HG03039 (cell line): ENCODE data around the gene TMPRSS2.

Source experiments
- ATAC-seq: cut with Tn5 transposase; IDR thresholded peaks from one replicate; pipeline ENCODE4 v1.9.1; 2021; ENCODE audit warnings: mild to moderate bottlenecking, moderate library complexity; ENCODE audit not compliant: unreplicated experiment

TMPRSS2 gene

DNA sequence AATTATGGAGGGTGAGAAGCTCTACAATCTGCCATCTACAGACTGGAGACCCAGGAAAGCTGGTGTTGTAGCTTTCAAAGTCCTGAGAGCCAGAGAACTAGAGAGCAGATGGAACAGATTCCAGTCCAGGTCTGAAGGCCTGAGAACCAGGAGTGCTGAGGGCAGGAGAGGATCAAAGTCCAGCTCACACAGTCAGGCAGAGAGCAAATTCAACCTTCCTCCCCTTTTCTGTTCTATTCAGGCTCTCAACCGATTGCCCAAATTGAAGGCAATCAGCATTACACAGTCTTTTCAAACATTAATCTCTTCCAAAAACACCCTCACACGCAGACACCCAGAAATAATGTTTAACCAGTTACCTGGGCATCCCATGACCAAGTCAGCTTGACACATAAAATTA lies 2.5 kb upstream of the TMPRSS2 start:
- no peak for ATAC-seq

DNA sequence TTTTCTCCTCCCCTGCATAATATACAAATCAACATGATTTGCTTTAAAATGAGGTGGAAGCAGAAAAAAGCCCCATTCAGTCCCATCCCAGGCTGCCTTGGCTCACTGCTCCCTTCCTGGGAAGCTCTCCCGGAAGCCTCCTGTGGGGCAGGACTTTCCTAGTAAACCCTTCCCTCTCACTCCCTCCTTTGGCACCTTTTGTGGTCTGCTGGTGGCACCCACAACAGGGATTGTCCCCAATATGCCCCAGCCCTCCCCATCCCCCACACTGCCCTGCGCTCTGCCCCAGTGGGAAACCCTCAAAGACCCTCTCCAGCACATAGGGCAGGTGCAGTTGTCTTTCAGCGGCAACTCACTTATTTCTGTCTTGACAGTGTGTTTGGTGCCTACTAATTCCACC lies 1.8 kb upstream of the TMPRSS2 start:
- ATAC-seq: no peak

DNA sequence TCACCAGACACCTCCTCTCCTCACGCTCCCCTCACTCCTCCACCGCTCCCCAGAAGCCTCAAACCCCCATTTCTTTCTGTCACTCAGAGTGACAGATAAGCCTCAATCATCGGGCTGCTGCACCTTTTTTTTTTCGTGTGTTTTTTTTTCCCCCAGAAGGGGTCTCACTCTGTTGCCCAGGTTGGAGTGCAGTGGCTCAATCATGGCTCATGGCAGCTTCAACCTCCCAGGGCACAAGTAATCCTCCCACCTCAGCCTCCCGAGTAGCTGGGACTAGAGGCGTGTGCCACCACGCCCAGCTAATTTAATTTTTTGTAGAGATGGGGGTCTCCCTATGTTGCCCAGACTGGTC lies 1.2 kb upstream of the TMPRSS2 start:
- ATAC-seq: no peak

DNA sequence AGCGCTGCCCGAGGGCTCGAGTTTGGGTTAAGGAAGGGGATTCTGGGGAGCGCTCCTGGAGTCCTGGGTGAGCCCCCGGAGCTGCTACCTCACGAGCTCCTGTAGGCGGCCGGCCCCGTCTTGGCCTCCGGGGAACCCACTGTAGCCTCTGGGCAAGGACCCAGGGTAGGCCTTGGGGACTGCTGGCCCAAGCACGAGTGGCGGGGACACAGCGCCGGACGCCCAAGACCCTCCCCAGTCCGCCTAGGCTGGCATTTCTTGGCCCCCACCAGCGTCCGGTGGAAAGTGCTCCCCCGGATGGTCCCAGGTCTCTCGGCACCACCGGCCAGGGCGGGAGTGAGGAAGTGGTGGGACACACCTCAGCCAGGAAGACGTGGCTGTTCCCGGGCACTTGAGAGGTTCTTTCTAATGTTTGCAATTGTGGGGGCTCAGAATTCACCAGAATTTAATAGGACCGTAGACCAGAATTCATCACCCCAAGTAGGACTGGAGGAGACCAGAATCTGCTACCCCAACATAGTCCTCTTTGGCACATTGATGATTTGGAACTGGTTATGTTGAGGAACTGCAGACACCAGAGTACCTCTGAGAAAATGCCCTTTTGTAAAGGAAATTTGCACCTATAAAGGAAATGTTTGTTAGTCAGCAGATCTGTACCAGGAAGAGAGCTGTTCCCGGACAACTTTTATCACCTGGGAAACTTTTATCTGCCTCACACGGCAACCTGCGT lies 622 bp upstream of the TMPRSS2 start:
- no peak for ATAC-seq

DNA sequence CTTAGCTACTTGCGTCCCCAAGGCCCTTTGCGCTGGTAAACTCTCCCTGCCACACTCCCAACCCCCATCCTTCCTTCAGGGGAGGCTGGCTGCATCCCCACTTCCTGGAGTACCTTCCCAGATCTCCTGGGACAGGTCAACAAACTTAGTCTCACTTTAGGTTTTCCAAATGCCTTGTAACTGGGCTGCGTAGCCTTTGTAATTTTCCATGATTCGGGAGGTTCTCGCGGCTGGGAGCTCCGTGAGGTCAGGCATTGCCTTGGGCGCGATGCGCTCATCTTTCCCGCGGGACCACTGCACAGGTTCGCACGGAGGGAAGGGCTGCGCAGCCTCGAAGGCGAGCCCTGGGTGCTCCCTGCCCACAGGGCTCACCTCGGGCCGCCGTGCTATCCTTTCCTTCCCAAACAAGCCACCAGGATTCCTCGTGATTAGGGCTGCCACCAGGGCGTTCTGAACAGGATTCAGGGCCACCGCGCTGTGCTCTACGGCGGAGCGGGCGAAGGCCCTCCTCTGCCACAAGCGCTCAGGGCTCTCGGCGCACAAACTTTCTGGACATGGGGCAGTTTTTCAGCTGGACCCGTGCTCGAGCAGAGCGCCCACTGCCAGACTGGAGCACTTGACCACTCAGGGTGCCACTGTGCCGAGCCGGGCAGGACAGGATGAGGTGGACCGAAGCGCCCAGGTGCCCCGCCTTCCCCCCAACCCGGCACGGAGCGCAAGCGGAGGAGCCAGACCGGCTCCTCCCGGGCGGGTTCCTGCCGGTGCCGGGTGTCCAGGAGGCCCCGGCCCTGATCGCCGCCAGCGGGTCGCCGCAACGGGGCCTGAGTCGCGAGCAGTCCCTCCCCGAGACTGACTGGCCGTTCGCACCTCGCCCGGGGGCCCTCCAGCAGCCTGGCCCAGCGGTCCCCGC lies 1.1 kb downstream of the TMPRSS2 start:
- ATAC-seq: no peak

DNA sequence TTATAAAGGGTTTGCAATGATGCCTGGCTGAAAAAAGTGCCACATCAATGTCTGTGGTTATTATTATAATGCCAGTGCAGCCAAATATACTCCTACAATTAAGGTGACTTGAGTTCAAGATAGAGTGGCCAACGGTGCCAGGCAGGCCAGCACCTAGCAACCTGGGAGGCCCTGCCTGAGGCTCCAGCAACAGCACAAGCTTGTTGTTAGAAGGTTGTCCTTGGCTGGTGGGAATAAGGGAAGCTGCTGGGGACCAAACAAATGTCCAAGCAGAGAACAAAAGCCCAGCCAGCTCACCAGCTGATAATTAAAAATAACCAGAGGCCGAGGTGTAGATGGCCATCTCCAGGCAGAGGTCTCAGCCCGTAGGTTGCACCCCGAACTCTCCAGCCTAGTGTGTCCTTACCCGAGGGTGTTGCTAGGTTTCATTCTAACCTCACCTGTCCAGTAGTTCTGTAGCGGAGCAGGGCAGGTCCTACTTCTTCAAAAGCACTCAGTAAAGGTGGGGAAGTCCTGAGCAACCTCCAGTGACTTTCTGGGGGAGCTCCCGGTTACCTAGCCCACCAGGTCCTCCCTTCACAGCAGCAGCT lies 1.9 kb downstream of the TMPRSS2 start:
- ATAC-seq: no peak

DNA sequence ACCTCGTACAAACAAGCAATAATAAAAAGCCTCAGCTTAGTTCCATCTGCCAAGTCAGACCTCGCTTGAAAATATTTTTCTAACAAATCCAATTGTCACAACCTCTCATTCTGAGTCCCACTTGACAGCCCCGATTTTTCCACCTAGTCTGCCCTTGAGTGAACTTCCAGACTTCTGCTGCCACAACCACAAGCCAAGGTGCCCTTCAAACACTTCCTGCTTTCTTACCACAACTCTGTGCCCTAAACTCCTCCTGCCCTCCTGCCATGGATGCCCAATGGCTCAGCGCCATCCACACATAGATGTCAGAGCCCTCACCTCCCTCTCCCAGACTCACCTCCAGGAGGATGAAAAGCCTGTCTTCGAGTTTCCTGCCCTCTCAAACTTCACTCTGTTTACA lies 3.9 kb downstream of the TMPRSS2 start:
- no peak for ATAC-seq

DNA sequence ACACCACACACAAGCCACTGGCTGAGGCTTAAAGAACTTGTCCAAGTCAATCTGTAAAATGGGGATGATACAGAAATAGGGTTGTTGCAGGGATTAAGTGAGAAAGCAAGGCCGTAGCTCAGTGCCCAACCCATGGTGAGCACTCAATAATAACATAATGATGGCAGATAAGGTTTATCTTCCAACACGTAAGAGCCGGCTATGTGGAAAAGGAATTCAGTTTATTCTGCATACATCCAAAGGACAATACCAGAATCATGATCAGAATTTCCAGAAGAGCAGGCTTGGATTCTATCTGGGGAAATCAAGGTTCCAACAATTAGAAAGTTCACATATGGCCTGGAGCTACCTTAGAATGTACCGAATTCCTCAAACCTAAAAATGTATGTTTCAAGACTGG lies 4.6 kb downstream of the TMPRSS2 start:
- ATAC-seq: no peak

DNA sequence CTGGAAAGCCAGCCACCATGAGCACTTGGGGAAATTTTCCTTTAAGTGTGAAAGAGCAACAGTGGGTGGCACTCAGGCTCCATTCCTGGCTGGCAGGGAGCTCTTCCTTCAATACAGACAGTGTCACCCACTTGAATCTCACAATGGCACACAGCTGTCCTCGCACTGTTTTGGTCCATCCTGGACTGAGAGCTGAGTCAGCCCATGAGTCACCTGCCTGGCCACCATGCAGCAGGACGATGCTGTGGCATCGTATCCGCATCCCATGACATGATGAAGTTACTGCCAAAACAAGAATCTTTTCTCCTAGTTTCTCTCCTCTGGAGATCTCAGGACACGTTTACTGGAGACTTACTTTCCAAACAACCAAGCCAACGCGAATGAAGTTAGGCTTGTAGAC lies 6.0 kb downstream of the TMPRSS2 start:
- no peak for ATAC-seq

DNA sequence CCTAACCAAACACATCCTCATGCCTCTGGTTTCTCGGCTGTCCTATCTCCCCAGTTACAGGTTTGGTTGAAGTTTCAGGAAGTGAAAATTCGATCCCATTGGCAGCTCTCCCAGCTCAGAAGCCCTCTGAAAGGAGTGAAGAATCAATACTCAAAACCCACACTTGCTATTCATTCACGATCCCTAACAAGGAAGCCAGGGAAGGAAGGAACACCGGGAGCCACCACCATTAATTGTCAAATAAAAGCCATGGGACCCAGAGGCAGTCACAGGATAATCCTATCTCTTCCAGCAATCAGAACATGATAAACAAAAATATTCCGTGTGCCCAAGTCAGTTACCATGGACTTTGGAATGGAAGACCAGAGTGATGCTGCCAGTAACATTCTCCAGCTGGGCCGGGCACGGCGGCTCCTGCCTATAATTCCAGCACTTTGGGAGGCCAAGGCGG lies 7.0 kb downstream of the TMPRSS2 start:
- no peak for ATAC-seq

DNA sequence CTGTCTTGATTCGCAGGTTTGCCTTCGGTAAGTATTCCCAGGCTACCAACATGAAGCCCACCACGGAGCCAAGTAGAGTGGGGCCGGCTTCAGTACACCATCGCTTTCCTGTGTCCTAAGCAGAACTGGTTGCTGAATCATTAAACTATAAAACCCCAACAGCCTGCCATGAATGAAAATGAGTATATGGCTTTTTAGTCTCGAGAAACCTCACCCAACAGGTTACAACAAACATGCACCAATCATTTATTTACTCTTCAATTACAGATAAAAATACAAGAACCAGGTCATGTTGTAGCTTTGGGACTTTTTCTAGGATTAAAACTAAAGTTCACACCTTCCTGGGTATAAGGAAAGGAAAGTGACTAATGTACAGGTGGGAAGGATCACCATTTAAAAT lies 7.6 kb downstream of the TMPRSS2 start:
- ATAC-seq: no peak

DNA sequence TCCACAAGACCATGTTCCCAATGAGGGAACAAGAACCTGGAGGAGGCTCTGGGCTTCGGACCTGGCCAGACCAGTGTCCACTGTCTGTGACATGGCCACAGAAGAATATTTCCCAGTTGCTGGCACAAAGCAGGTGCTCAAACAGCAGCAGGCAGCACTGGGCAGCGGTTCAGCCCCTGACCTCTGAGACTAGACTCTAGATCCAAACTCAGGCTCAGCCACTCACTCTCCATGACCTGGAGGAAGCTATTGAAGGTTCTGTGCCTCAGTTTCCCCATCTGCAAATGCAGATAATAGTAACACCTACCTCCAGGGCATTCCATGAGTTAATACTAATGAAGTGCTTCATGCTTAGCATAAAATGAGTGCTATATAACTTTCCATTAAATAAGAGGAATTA lies 8.0 kb downstream of the TMPRSS2 start:
- no peak for ATAC-seq

DNA sequence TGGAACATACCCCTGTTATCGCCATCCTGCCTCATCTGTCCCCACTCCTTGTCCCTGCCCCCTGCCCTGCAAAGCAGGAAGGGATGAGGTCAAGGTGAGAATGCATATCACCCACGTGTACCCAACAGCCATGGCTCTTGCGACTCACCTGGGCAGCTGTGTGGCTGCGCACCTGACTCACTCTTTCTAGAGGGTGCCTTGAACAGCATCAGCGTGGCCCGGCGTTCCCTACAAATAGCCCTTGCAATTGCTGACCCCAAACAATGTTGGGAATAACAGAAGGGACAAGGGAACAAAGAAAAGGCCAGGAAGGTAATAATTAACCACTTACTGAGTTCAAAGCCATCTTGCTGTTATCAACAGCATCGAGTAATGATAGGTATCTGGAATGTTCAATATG lies 10.2 kb downstream of the TMPRSS2 start:
- ATAC-seq: no peak

DNA sequence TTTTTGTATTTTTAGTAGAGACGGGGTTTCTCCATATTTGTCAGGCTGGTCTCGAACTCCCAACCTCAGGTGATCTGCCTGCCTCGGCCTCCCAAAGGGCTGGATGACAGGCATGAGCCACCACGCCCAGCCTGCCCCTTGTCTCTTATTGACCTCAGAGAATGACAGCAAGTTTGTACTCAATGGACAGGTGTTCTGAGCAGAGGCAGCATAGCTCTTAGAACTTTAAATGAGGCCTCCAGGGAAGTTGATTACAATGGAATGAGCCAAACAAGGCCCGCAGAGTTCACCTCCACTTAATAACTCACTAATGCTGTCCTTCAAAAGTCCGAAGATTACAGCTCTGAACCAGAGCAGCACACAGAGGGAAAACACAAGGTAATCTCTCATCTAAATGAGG lies 10.9 kb downstream of the TMPRSS2 start:
- ATAC-seq: no peak

DNA sequence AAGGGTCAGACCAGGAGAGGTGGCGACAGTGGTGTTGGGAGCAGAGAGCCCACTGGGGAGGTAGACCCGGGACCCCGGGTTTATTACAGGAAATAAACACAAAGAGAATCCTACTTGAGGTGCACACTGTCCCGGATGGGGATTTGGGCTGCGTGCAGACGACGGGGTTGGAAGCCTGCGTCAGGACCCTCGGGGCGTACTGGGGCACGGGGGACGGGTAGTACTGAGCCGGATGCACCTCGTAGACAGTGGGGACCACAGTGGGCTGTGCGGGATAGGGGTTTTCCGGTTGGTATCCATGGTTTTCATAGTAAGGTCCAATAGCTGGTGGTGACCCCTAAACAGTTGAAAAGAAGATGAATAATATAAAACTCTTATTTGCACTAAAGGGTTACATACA lies 13.7 kb downstream of the TMPRSS2 start:
- ATAC-seq: no peak

DNA sequence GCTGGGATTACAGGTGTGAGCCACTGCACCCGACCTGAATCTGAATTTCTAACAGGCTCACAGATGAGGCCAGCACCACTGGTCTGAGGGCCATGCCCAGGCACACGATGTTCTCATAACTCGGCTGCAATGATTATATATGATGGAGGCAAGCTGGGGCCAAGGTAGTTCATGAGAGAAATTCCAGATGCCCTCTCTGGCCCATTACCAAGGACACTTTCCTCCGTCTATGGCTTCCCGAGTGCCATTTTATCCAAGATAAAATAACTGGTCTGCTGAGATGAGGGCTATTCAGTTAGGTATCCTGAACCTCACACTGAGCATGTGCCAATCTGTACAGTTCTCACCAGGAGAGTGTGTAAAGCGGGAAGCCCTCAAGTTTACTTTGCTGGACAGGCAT lies 16.5 kb downstream of the TMPRSS2 start:
- ATAC-seq: no peak

DNA sequence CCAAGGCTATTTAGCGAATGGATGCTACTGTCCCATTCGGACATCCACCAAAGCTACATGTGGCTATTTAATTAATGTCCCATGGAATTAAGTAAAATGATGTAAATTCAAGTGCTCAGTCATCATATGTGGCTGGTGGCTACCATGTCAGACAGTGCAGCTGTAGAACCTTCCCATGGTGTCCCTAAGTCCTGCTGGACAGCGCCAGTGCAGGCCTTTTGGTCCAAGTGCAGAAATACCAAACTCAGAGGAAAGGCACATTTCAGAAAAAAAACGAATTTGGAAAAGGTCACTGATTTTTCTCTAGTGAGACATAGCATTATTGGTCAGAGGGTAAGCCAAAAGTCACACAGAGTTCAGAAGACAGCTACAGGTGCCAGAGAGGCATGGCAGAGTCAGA lies 17.6 kb downstream of the TMPRSS2 start:
- no peak for ATAC-seq

DNA sequence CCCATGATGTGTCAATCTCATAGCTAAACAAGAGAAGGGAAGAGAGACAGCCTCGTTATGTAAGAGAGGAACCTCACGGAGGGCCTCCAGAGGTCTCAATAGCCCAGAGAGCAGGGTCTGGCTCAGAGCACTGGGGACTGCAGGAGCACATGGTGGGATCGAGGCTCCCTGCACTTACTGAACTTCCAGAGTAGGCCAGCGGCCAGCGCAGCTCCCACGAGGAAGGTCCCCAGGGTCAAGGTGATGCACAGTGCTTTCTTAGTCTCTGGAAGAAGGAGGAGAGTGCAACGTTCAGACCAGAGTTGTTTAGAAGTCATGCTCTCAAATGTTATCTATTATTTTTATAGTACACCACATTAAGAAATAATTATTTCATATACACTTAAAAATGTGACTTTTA lies 18.6 kb downstream of the TMPRSS2 start:
- no peak for ATAC-seq

DNA sequence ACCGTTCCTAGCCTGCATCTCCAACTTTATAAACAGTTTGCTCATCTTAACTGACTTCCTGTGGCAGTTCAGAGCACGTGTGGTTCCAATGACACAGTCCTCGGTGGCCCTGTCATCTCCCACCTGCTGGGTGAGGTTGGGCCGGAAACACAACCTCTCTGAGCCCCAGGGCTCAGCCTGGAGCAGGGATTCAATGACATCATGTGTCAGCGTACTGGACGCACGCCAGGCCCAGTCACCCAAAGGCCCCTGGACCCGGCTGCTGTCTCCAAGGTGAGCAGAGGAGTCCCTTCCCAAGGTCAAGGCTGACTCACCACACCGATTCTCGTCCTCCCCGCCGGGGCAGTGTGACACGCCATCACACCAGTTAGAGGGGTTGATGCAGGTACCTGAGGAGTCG lies 19.9 kb downstream of the TMPRSS2 start:
- no peak for ATAC-seq

DNA sequence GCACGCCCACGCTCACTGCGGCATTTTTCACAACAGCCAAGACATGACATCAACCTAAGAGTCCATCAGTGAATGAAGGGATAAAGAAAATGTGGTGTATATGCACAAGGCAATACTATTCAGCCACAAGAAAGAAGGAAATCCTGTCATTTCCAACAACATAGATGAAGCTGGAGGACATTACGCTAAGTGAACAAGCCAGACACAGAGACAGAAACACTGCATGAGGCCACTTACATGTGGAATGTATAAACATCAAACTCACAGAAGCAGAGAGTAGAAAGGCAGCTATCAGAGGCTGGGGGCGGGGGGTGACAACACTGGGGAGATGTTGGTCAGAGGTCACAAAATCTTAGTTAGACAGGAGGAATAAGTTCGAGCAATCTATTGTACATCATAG lies 20.9 kb downstream of the TMPRSS2 start:
- ATAC-seq: no peak

DNA sequence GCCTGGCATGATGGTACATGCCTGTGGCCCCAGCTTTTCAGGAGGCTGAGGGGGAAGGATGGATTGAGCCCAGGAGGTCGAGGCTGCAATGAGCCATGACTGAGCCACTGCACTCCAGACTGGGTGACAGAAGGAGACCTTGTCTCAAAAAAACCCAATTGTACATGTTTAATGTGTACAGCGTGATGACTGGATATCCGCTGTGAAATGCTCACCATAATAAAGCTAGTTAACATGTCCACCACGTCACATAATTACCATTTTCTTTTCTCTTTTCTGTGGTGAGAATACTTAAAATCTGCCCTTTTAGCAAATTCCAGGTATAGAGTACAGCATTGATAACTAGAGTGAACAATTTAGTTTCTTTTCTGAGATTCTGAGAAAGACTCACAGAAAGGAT lies 24.0 kb downstream of the TMPRSS2 start:
- ATAC-seq: no peak

DNA sequence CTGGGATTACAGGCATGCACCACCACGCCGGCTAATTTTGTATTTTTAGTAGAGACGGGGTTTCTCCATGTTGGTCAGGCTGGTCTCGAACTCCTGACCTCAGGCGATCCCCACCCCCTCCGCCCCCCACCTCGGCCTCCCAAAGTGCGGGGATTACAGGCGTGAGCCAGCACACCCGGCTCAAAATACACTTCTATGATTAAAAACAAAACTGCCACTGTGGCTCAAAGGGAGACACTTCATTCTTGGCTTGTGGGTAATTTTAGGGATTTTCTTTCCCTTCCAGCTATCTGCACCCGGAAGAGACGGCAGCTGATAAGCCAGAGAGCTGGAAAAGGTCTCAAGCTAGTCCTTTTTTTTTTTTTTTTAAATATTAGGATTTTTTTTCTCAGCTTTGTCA lies 24.5 kb downstream of the TMPRSS2 start:
- no peak for ATAC-seq
